CD4-positive, alpha-beta T cell treated with Interleukin-15 for 4 hours (primary cell): Measurements from ENCODE around the gene GHRHR.

Experiments
- DNase-seq: peaks from one replicate; pipeline ENCODE4 v3.0.0-alpha.2; 2020; ENCODE audit warnings: low spot score

The GHRHR gene

GRCh38 chr7:30968747-30969603 lies 5.2 kb downstream of the GHRHR start:
- no peak for DNase-seq

GRCh38 chr7:30969604-30969970 lies 5.8 kb downstream of the GHRHR start:
- no peak for DNase-seq

- DNase-seq, result no peak
Observed at GRCh38 chr7:30970074-30970473, 6.3 kb downstream of the GHRHR start.

- DNase-seq, result no peak
Observed at GRCh38 chr7:30970594-30971094, 6.9 kb downstream of the GHRHR start.

- DNase-seq, result no peak
Observed at GRCh38 chr7:30971440-30971839, 7.7 kb downstream of the GHRHR start.

GRCh38 chr7:30971840-30972563 lies 8.2 kb downstream of the GHRHR start:
- DNase-seq, result no peak

- no peak for DNase-seq
Observed at GRCh38 chr7:30973292-30973691, 9.5 kb downstream of the GHRHR start.

- DNase-seq, result no peak
Observed at GRCh38 chr7:30973791-30974604, 10.2 kb downstream of the GHRHR start.

GRCh38 chr7:30974605-30975255 lies 11.0 kb downstream of the GHRHR start:
- peak; percentile 4 for DNase-seq

- DNase-seq, result no peak
Observed at GRCh38 chr7:30975256-30975899, 11.6 kb downstream of the GHRHR start.

GRCh38 chr7:30976381-30976780 lies 12.6 kb downstream of the GHRHR start:
- no peak for DNase-seq

GRCh38 chr7:30977222-30977621 lies 13.5 kb downstream of the GHRHR start:
- DNase-seq, result no peak

GRCh38 chr7:30977896-30978564 lies 14.3 kb downstream of the GHRHR start:
- DNase-seq, result no peak

- no peak for DNase-seq
Observed at GRCh38 chr7:30979027-30979426, 15.3 kb downstream of the GHRHR start.

- no peak for DNase-seq
Observed at GRCh38 chr7:30980194-30980593, 16.4 kb downstream of the GHRHR start.

GRCh38 chr7:30980751-30981150 lies 17.0 kb downstream of the GHRHR start:
- no peak for DNase-seq

GRCh38 chr7:30983042-30983913 lies 19.5 kb downstream of the GHRHR start:
- DNase-seq, result peak; percentile 62

GRCh38 chr7:30983914-30984247 lies 20.1 kb downstream of the GHRHR start:
- no peak for DNase-seq

GRCh38 chr7:30984359-30985107 lies 20.8 kb downstream of the GHRHR start:
- no peak for DNase-seq
